Lower leg skin (tissue), 3 donors: Measurements from ENCODE around the gene TMEM121B.

ENCODE experiments used
- CTCF ChIP-seq, 3 donors: fragments of 450-650 bp; IDR thresholded peaks; one replicate each; pipeline ENCODE4 v1.5.1; 2016; ENCODE audit warnings: antibody characterized with exemption in 3 of 3, mild to moderate bottlenecking in 3 of 3, moderate library complexity in 2 of 3
- POLR2A ChIP-seq, 2 donors: fragments of 450-650 bp; IDR thresholded peaks; one replicate each; pipeline ENCODE4 v1.6.1; 2016 to 2017; ENCODE audit warnings: antibody characterized with exemption in 2 of 2, mild to moderate bottlenecking in 1 of 2, moderate library complexity in 1 of 2

GRCh38 chr22:17162731-17163130, 41.6 kb upstream of the TMEM121B start:
- TF ChIP-seq CTCF (IDR thresholded peaks at IDR 0.05) (no peak), POLR2A (IDR thresholded peaks at IDR 0.05) (no peak)
